Mononuclear cell (primary cell): ENCODE measurements around the gene GGT6. TPM values are rescaled to one million over a fixed set of nuclear protein-coding genes. Genes with fewer than 3 reads are reported as not detected.

Experiments used
- H3K27me3 ChIP-seq: 2 replicates; pipeline ENCODE4 v1.6.0; 2011; ENCODE audit warnings: low read length, control low read depth; ENCODE audit not compliant: insufficient read depth
- H3K4me1 ChIP-seq: 2 replicates; pipeline ENCODE4 v1.5.1; 2011; ENCODE audit warnings: mild to moderate bottlenecking, low read length, control low read depth; ENCODE audit not compliant: insufficient read depth
- H3K4me3 ChIP-seq: 2 replicates; pipeline ENCODE4 v1.5.1; 2011; ENCODE audit warnings: mild to moderate bottlenecking, low read length, moderate library complexity
- H3K9me3 ChIP-seq: 2 replicates; pipeline ENCODE4 v1.5.1; 2011; ENCODE audit warnings: low read depth, mild to moderate bottlenecking, control low read depth, low read length
- total RNA-seq: library from RNA; depleted of rRNA; stranded (reverse); fragments of >200 nt; gene quantifications from one replicate; pipeline ENCODE4 v1.2.3, GENCODE V29; 2012

GGT6 gene
- total RNA-seq, 1 donor, result not detected

DNA sequence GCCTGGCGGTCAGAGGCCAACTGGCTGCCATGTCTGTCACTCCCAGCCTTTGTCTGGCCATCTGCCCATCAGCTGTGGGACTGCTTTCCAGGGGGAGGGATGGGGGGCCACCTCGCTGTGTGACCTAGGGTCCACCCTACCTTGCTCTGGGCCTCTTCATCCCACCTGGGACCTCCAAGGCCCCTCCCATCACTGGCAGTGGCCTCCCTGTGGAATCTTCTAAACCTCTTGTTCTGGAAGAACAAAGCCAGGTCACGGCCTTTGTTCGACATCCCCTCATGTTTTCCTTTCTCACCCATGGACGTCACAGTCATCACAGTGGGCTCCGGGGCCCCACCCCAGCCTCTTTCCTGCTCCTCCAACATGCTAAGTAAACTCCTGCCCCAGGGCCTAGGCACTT lies 37.7 kb downstream of the GGT6 start:
- no peaks in the 10 kb centered on the region for H3K27me3 ChIP-seq
- no peak overlapping the region for H3K4me3 ChIP-seq
- H3K4me1 ChIP-seq, result no peaks in the 10 kb centered on the region
- H3K9me3 ChIP-seq, result no peaks in the 10 kb centered on the region

DNA sequence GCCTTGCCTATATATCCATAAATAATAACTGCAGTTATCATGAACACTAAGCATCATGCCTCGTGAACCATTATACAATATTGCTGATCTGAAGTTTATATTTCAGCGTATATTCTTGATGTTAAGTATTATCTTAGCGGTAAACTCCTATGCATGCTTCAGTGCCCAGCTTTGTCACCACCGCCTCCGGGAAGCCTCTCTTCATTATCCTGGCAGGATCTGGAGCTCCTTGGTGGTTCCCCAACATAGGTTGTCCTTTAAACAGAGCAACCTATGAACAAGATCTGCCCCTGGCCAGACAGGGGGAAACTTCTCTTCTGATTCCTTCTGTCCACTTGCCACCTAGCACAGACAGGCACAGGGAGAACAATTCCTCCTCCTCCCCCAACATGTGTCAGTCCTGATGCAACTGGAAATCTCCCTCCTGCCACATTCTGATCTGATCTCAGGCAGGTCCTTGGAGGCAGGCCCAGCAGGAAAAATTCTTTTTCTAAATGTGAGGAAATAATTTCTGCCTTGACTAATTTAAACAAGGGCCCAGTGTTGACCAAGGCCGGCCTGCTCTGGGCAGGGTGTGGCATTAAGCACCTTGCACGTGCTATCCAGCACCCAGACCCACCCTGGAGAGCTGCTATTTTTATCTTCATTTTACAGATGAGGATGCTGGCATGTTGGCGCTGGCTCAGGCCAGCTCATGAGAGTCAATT lies 39.3 kb downstream of the GGT6 start:
- H3K4me1 ChIP-seq, result no peaks in the 10 kb centered on the region
- no peak overlapping the region for H3K4me3 ChIP-seq
- H3K9me3 ChIP-seq, result no peaks in the 10 kb centered on the region
- H3K27me3 ChIP-seq, result no peaks in the 10 kb centered on the region

DNA sequence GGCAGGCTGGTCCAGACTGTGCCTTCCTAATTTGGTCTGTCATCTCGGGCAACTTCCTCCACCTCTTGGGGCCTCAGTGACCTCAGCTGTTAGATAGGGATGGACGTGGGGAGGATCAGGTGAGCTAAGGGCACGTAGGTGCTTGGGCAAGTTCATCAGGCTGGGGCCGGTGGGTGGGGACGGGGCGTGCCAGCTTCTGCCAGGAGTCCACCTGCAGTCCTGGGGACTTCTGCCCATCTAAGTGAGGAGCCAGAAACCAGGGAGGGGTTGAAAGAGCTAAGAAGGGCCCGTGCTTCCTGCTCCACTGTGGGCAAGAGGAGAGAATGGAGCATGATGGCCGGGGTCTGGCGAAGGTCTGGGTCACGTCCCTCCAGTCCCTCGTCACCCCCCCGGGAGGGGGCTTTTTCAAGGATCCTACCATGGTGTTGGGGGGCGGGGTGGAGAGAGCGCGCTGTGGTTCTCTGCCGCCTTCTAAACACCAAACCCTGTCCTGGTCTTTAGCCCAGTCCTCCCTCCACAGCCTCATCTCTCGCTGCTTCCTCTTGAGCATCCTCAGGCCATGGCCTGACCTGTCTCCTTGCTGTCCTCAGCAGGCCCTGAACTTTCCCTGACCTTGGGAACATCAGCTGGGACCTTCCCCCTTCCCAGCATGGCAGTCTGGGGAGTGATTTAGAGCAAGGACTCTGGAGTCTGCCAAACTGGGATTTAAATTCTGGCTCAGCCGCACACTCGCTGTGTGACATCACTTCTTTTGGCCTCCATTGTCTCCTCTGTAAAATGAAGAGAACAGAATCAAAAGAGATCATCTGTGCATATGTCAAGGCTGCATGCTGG lies 40.1 kb downstream of the GGT6 start:
- Histone ChIP-seq H3K27me3 (no peaks in the 10 kb centered on the region), H3K9me3 (no peaks in the 10 kb centered on the region), H3K4me1 (no peaks in the 10 kb centered on the region), H3K4me3 (no peak overlapping the region)

DNA sequence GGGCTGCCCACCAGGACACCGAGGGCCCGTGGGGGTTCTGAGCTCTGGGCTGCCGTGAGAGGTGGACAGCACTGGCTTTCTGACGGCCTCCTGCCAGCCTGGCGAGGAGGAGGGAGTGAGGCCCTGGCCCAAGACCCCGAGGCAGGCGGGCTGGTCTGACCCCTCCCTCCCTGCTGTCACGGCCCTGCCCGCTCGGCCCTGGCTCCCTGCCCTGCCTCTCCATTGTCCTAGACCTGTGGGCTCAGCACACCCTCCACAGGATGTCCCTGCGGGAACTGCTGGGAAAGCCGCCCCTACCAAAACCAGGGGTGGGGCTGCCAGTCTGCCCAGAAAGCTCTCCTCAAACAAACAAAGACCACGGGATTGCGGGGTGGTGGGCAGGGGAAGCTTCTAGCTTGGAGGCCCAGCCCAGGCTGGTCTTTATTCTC lies 41.0 kb downstream of the GGT6 start:
- no peaks in the 10 kb centered on the region for H3K9me3 ChIP-seq
- H3K4me3 ChIP-seq, result no peak overlapping the region
- no peaks in the 10 kb centered on the region for H3K4me1 ChIP-seq
- no peaks in the 10 kb centered on the region for H3K27me3 ChIP-seq

DNA sequence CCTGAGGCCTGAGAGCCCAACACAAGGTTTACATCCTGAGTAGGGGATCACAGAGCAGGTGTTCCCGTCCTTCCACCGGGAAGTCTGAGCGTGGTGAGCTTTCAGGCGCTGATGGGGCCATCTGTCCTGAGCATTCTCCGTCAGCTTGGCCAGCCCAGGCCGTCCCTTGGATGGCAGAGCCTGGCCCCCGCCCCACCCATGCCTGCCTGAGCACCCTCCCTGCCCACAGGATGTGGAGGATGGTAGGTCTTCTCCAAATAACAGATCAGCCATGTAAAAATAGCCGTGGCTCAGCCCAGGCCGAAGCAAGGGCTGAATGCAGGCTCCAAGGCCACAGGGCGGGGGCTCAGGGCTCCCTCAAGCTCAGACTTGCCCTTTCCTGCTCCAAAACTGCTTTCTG lies 41.5 kb downstream of the GGT6 start:
- Histone ChIP-seq H3K4me1 (no peaks in the 10 kb centered on the region), H3K9me3 (no peaks in the 10 kb centered on the region), H3K4me3 (no peak overlapping the region), H3K27me3 (no peaks in the 10 kb centered on the region)

DNA sequence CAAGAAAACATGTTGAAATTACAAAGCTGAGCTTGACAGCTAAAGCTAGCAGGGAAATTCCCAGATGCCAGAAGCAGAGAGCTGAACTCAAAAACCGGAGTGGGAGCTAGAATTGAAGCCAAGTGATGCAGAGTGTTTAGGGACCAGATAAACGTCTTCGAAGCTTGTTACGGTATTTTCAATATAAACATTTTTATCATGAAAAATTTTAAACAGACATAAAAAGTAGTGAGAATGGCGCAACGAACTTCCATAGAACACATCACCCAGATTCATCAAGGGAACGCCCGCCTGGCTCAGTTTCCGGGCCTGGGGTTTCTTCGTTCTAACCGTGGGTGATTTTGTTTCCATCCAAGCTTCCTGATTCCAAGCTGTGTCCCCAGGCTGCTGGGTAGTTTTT lies 43.6 kb downstream of the GGT6 start:
- no peaks in the 10 kb centered on the region for H3K4me1 ChIP-seq
- H3K4me3 ChIP-seq, result no peak overlapping the region
- H3K9me3 ChIP-seq, result no peaks in the 10 kb centered on the region
- H3K27me3 ChIP-seq, result no peaks in the 10 kb centered on the region

DNA sequence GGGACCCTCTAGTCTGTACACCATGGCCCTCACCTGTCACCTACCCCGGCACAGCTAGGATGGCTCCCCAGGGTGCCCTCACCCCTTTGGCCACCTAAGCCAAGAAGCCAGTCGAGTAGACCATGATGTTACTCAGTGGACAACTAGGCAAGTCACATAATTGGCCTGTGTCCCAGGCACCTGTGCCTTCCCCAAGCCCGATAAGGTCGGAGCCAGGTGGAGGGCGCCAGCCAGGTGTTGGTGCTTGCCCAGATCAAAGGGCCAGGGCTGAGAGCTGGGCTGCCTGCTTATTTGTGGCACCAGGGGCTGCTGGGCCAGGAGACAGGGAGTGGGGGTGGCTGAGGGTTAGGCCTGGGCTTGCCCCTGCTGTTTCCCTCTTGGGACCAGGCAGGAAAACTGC lies 44.9 kb downstream of the GGT6 start:
- H3K4me3 ChIP-seq, result no peak overlapping the region
- H3K4me1 ChIP-seq, result no peaks in the 10 kb centered on the region
- H3K9me3 ChIP-seq, result no peaks in the 10 kb centered on the region
- H3K27me3 ChIP-seq, result no peaks in the 10 kb centered on the region

DNA sequence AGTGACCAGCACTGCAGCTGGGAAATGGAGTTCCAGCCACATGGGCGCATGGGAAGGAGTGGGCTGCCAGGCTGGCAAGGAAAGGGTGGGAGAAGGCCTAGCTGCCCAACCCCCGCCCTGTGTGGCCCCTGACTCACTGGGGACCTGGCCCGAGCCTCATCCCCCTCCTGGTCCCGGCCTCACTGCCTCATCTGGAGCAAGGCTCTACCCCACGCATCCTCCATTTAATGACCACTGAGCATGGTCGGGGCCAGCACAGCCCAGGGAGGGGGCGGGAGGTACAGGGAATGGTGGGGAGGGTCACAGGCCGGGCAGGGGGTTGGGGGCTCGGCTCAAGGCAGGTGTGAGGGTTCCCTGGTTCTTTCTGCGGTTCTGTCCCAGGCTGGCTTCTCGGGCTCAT lies 45.6 kb downstream of the GGT6 start:
- H3K9me3 ChIP-seq, result no peaks in the 10 kb centered on the region
- peaks cover 2% of the 10 kb centered on the region for H3K4me1 ChIP-seq
- no peak overlapping the region for H3K4me3 ChIP-seq
- no peaks in the 10 kb centered on the region for H3K27me3 ChIP-seq

DNA sequence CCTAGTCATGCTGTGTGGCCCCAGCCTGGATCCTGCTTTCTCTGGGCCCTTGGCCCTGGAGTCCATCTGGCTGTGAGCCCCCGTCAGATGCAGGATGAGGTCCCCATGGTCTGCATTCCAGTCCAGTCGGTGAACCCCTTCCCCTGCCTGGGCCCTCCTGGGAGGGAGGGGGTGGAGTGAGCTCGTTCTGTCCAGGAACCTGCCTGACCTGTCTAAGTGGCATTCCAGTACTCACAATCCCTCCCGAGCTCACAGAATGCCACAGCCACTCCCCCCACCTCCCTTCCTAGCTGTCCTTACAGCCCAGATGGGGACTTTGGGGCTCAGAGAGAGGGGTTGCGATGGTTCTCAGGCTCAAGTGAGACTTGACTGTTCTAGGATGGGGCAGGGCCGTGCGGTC lies 46.2 kb downstream of the GGT6 start:
- H3K4me3 ChIP-seq, result no peak overlapping the region
- no peaks in the 10 kb centered on the region for H3K27me3 ChIP-seq
- no peaks in the 10 kb centered on the region for H3K9me3 ChIP-seq
- H3K4me1 ChIP-seq, result peaks cover 8% of the 10 kb centered on the region

DNA sequence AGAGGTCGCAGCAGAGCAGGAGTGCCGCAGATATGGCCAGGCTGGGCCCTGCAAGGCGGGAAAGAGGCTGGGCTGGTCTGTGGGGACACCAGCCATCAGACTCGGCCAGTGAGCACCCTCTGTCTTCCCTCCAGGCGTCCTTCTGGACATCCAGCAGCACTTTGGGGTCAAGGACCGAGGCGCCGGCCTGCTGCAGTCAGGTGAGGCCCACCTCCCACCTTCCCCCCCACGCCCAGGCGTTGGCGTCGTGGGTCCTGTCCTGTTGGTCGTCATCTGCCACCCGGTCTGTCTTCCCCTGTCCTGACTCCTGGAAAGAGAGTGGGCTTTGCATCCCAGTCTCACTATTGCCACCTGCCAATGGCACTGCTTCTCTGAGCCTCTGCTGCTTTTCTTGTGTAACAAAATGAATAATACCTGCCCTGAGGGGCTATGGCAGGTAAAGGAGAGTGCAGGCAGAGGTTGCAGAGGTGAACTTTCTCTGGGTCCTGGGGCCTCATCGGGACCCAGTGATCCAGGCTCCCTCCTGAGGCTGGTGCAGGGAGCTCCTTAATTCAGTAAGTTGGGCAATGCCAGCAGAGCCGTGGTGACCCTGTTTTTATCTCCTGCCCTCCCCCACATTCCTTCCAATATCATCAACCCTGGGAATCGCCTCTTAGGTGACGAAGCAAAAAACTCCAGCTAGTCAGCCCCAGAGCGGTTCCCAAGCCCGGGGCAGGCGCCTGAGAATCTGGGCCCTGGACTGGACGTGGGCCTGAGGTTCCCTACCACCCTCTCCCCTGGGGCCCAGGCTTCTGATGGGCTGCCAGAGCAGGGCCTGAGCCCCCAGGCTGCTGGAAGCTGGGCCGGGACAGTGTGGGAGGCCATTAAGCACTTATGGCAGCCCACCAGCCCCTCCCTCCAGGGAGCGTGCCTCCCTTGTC lies 47.0 kb downstream of the GGT6 start:
- no peak overlapping the region for H3K4me3 ChIP-seq
- H3K9me3 ChIP-seq, result no peaks in the 10 kb centered on the region
- H3K4me1 ChIP-seq, result peaks cover 8% of the 10 kb centered on the region
- no peaks in the 10 kb centered on the region for H3K27me3 ChIP-seq

DNA sequence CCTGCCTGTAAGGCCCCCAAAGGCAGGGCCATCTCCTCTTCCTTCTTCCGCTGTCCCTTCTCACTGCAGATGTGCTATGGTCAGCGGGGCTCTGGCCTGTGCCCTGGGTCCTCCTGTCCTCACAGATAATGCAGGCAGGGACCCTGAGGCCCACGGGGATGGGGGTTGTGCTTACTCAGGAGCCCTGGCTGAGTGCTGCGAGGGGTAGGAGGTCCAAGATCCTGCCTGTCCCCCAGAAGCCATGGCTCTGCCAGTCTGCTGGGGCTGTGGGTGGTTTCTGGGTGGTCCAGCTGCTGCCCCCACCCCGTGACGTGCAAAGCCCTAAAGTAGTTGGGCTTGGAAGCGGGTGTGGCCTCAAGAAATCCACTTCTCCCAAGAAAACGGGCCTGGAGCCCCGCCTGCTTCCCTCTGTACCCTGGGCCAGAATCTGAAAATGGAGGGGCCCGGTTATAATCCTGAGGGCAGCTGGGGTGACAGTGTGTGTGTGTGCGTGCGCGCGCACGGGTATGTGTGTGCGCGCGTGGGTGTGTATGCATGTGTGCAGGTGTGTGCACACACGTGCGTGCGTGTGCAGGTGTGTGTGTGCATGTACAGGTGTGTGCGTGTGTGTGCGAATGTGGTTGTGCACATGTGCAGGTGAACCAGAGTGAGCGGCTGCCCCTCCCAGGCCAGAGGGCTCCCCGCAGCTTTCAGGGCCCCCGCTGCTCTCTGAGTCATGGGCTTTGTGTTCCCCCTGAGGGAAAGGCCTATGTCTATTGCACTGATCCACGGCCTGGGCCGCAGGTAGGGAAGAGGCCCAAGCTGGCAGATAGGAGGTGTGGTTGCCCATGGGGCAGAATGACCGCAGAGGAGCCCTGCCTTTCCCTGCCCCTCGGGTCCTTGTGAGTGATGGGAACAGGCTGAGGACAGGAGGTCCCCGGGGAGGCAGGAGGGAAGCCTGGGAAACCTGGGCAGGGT lies 47.9 kb downstream of the GGT6 start:
- Histone ChIP-seq H3K27me3 (no peaks in the 10 kb centered on the region), H3K9me3 (no peaks in the 10 kb centered on the region), H3K4me3 (no peak overlapping the region), H3K4me1 (peaks cover 8% of the 10 kb centered on the region)

DNA sequence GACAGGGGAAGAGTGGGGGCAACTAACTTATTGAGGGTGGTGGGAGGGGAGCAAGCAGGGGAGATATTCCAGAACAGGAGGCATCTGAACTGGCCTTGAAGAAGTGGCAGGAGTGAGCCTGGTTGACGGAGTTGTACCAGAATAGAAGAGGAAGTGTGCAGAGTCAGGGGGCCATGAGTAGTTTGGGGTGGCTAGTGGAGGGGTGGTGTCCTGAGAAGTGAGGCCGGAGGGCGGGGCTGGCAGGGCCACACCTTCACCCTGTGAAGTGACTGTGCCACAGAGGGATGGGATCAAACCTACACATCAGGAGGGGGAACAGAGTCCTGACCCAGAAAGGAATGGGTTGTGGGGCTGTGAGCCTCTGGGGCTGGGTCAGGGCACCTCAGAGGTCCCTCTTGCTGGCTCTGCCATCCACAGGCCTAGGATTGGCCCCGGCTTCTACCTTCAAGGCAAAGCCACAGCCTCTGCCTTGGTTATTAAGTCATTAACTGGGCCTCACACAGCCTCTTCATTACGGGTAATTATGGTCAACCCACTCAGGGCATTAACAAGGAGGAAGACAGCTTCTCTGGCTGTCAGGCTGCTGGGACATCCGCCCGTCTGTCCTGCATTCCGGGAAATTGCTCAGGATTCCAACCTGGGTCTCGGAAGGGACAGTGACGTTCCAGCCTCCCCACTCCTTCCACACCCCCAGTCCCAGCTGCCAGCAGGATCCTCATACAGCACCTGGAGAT lies 49.0 kb downstream of the GGT6 start:
- Histone ChIP-seq H3K4me3 (no peak overlapping the region), H3K4me1 (peaks cover 8% of the 10 kb centered on the region), H3K27me3 (no peaks in the 10 kb centered on the region), H3K9me3 (no peaks in the 10 kb centered on the region)

DNA sequence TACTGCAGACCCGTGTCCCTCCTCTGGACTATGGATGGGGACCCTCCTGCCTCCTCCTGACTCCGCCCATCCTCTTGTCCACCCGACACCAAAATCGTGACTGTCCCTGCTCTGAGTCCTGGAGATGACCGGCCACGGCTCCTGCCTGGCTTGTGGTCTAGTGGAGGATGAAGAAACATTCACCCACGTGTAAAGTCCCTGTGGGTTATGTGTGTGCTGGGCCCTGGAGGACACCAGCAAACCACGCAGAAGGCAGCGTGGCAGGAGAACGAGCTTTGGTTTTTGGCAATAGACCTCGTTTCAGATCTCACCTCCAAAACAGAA lies 49.8 kb downstream of the GGT6 start:
- no peaks in the 10 kb centered on the region for H3K9me3 ChIP-seq
- no peak overlapping the region for H3K4me3 ChIP-seq
- H3K4me1 ChIP-seq, result peaks cover 8% of the 10 kb centered on the region
- no peaks in the 10 kb centered on the region for H3K27me3 ChIP-seq
